ENCODE results near the gene VSTM2L. TPM values are rescaled to one million over a fixed set of nuclear protein-coding genes. Genes with fewer than 3 reads are reported as not detected.

VSTM2L gene
- polyA plus RNA-seq, 1 donor (not counting 4 experiments of a cell fraction or from before 2014, with no cell fraction given), result 0.75 TPM

DNA sequence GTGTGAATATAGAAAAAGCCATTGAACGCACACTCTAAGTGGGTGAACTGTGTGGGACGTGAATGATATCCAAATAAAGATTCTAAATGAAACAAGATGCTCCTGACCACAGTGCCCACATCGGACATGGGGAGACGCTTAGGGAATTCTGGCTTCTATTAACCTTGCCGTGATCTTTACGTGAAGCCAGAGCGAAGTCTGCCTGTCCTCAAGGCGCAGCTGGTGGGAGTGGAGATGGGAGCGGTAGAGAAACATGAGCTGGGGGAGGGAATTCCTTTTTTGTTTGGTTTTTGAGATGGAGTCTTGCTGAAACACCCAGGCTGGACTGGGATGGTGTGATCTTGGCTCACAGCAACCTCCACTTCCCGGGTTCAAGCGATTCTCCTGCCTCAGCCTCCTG, 46.0 kb downstream of the VSTM2L start:
- no peak overlapping the region for H2AFZ ChIP-seq (ENCODE audit: control insufficient read depth, low read length)
- H3K4me2 ChIP-seq (ENCODE audit: control insufficient read depth, extremely low read depth, insufficient read depth, low read depth, low read length), result no peak overlapping the region
- no peaks in the 10 kb centered on the region for H3K9me1 ChIP-seq (ENCODE audit: control insufficient read depth, extremely low read depth, insufficient read depth, low read length)
- FAIRE-seq (no peak), DNase-seq (ENCODE audit: low read depth, low spot score) (no peak)
- H3K4me3 ChIP-seq (ENCODE audit: control insufficient read depth in 2 of 3, extremely low read depth in 1 of 3, insufficient read depth in 2 of 3, low read depth in 1 of 3, low read length in 3 of 3), result no peak overlapping the region
- no peaks in the 10 kb centered on the region for H3K9me3 ChIP-seq (ENCODE audit: control insufficient read depth, low read depth, low read length)
- dilution Hi-C loops (cut with MboI; ENCODE audit: extremely low pct_ligation_motif_present, low sequenced_read_pairs), result no loop called here
- no peak overlapping the region for H3K27ac ChIP-seq (ENCODE audit: control insufficient read depth, insufficient read depth, low read length)
- no peaks in the 10 kb centered on the region for H3K4me1 ChIP-seq (ENCODE audit: control insufficient read depth, extremely low read depth, insufficient read depth, low read length)
- TF ChIP-seq, protein P1, sequence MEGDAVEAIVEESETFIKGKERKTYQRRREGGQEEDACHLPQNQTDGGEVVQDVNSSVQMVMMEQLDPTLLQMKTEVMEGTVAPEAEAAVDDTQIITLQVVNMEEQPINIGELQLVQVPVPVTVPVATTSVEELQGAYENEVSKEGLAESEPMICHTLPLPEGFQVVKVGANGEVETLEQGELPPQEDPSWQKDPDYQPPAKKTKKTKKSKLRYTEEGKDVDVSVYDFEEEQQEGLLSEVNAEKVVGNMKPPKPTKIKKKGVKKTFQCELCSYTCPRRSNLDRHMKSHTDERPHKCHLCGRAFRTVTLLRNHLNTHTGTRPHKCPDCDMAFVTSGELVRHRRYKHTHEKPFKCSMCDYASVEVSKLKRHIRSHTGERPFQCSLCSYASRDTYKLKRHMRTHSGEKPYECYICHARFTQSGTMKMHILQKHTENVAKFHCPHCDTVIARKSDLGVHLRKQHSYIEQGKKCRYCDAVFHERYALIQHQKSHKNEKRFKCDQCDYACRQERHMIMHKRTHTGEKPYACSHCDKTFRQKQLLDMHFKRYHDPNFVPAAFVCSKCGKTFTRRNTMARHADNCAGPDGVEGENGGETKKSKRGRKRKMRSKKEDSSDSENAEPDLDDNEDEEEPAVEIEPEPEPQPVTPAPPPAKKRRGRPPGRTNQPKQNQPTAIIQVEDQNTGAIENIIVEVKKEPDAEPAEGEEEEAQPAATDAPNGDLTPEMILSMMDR (optimal IDR thresholded peaks at IDR 0.05 in 1 of 3, IDR thresholded peaks at IDR 0.05 in 1 of 3, conservative IDR thresholded peaks at IDR 0.05 in 1 of 3; ENCODE audit: extremely low read depth in 1 of 3, insufficient read depth in 2 of 3, low read length in 3 of 3), result no peak
- TF ChIP-seq EZH2 (IDR thresholded peaks at IDR 0.05; ENCODE audit: low read length), result no peak
- peaks cover 10% of the 10 kb centered on the region for H3K27me3 ChIP-seq (ENCODE audit: control insufficient read depth, extremely low read depth, insufficient read depth, low read length)
- no peaks in the 10 kb centered on the region for H3K36me3 ChIP-seq (ENCODE audit: control insufficient read depth in 2 of 2, extremely low read depth in 1 of 2, insufficient read depth in 2 of 2, low read length in 2 of 2)
- H4K20me1 ChIP-seq (ENCODE audit: control insufficient read depth, extremely low read depth, insufficient read depth, low read length), result no peaks in the 10 kb centered on the region
- no peaks in the 10 kb centered on the region for H3K79me2 ChIP-seq (ENCODE audit: control insufficient read depth, insufficient read depth, low read length)
- H3K9ac ChIP-seq (ENCODE audit: control insufficient read depth, extremely low read depth, insufficient read depth, low read length), result no peak overlapping the region

DNA sequence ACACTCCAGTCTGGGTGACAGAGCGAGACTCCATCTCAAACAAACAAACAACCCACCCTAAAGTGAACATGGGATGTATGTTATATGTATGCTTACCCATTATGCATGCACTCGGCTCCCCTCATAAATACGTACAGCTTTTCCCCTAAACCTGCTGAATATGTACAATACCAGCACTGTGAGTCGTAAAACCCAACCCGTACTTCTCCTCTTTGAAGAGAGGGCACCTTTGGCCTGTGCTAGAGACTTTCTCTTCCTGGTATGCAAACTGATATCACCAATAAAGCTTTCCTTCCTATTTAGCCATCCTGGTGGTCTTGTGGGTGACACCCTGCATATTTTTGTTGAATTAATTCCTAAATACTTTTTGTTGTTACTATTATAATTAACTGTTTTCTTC, 51.3 kb downstream of the VSTM2L start:
- Histone ChIP-seq H3K9ac (ENCODE audit: control insufficient read depth, extremely low read depth, insufficient read depth, low read length) (no peak overlapping the region), H3K27ac (ENCODE audit: control insufficient read depth, insufficient read depth, low read length) (no peak overlapping the region), H3K36me3 (ENCODE audit: control insufficient read depth in 2 of 2, extremely low read depth in 1 of 2, insufficient read depth in 2 of 2, low read length in 2 of 2) (no peaks in the 10 kb centered on the region), H2AFZ (ENCODE audit: control insufficient read depth, low read length) (no peak overlapping the region), H3K9me1 (ENCODE audit: control insufficient read depth, extremely low read depth, insufficient read depth, low read length) (no peaks in the 10 kb centered on the region), H3K79me2 (ENCODE audit: control insufficient read depth, insufficient read depth, low read length) (no peaks in the 10 kb centered on the region), H3K4me2 (ENCODE audit: control insufficient read depth, extremely low read depth, insufficient read depth, low read depth, low read length) (no peak overlapping the region), H3K9me3 (ENCODE audit: control insufficient read depth, low read depth, low read length) (no peaks in the 10 kb centered on the region), H3K27me3 (ENCODE audit: control insufficient read depth, extremely low read depth, insufficient read depth, low read length) (peaks cover 6% of the 10 kb centered on the region), H4K20me1 (ENCODE audit: control insufficient read depth, extremely low read depth, insufficient read depth, low read length) (no peaks in the 10 kb centered on the region), H3K4me3 (ENCODE audit: control insufficient read depth in 2 of 3, extremely low read depth in 1 of 3, insufficient read depth in 2 of 3, low read depth in 1 of 3, low read length in 3 of 3) (no peak overlapping the region), H3K4me1 (ENCODE audit: control insufficient read depth, extremely low read depth, insufficient read depth, low read length) (no peaks in the 10 kb centered on the region)
- FAIRE-seq (no peak), DNase-seq (ENCODE audit: low read depth, low spot score) (no peak)
- TF ChIP-seq, protein P1 (optimal IDR thresholded peaks at IDR 0.05 in 1 of 3, IDR thresholded peaks at IDR 0.05 in 1 of 3, conservative IDR thresholded peaks at IDR 0.05 in 1 of 3; ENCODE audit: extremely low read depth in 1 of 3, insufficient read depth in 2 of 3, low read length in 3 of 3), result no peak
- no peak for TF ChIP-seq EZH2 (IDR thresholded peaks at IDR 0.05; ENCODE audit: low read length)
- dilution Hi-C loops (cut with MboI; ENCODE audit: extremely low pct_ligation_motif_present, low sequenced_read_pairs), result no loop called here
